ENCODE results near the gene SCAF1. TPM values are rescaled to one million over a fixed set of nuclear protein-coding genes. Genes with fewer than 3 reads are reported as not detected.

The SCAF1 gene
- total and polyA plus RNA-seq, 9 of the 15 experiments (the other 6 are each of a cell fraction or from before 2014, with no cell fraction given) = 0.20 to 79.0 (median 4.9) TPM

GRCh38 chr19:49665351-49666119, 23.5 kb downstream of the SCAF1 start, which contains the start of the genes BCL2L12 and IRF3 (continued):
- TF ChIP-seq, protein P1, sequence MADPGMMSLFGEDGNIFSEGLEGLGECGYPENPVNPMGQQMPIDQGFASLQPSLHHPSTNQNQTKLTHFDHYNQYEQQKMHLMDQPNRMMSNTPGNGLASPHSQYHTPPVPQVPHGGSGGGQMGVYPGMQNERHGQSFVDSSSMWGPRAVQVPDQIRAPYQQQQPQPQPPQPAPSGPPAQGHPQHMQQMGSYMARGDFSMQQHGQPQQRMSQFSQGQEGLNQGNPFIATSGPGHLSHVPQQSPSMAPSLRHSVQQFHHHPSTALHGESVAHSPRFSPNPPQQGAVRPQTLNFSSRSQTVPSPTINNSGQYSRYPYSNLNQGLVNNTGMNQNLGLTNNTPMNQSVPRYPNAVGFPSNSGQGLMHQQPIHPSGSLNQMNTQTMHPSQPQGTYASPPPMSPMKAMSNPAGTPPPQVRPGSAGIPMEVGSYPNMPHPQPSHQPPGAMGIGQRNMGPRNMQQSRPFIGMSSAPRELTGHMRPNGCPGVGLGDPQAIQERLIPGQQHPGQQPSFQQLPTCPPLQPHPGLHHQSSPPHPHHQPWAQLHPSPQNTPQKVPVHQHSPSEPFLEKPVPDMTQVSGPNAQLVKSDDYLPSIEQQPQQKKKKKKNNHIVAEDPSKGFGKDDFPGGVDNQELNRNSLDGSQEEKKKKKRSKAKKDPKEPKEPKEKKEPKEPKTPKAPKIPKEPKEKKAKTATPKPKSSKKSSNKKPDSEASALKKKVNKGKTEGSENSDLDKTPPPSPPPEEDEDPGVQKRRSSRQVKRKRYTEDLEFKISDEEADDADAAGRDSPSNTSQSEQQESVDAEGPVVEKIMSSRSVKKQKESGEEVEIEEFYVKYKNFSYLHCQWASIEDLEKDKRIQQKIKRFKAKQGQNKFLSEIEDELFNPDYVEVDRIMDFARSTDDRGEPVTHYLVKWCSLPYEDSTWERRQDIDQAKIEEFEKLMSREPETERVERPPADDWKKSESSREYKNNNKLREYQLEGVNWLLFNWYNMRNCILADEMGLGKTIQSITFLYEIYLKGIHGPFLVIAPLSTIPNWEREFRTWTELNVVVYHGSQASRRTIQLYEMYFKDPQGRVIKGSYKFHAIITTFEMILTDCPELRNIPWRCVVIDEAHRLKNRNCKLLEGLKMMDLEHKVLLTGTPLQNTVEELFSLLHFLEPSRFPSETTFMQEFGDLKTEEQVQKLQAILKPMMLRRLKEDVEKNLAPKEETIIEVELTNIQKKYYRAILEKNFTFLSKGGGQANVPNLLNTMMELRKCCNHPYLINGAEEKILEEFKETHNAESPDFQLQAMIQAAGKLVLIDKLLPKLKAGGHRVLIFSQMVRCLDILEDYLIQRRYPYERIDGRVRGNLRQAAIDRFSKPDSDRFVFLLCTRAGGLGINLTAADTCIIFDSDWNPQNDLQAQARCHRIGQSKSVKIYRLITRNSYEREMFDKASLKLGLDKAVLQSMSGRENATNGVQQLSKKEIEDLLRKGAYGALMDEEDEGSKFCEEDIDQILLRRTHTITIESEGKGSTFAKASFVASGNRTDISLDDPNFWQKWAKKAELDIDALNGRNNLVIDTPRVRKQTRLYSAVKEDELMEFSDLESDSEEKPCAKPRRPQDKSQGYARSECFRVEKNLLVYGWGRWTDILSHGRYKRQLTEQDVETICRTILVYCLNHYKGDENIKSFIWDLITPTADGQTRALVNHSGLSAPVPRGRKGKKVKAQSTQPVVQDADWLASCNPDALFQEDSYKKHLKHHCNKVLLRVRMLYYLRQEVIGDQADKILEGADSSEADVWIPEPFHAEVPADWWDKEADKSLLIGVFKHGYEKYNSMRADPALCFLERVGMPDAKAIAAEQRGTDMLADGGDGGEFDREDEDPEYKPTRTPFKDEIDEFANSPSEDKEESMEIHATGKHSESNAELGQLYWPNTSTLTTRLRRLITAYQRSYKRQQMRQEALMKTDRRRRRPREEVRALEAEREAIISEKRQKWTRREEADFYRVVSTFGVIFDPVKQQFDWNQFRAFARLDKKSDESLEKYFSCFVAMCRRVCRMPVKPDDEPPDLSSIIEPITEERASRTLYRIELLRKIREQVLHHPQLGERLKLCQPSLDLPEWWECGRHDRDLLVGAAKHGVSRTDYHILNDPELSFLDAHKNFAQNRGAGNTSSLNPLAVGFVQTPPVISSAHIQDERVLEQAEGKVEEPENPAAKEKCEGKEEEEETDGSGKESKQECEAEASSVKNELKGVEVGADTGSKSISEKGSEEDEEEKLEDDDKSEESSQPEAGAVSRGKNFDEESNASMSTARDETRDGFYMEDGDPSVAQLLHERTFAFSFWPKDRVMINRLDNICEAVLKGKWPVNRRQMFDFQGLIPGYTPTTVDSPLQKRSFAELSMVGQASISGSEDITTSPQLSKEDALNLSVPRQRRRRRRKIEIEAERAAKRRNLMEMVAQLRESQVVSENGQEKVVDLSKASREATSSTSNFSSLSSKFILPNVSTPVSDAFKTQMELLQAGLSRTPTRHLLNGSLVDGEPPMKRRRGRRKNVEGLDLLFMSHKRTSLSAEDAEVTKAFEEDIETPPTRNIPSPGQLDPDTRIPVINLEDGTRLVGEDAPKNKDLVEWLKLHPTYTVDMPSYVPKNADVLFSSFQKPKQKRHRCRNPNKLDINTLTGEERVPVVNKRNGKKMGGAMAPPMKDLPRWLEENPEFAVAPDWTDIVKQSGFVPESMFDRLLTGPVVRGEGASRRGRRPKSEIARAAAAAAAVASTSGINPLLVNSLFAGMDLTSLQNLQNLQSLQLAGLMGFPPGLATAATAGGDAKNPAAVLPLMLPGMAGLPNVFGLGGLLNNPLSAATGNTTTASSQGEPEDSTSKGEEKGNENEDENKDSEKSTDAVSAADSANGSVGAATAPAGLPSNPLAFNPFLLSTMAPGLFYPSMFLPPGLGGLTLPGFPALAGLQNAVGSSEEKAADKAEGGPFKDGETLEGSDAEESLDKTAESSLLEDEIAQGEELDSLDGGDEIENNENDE (IDR thresholded peaks at IDR 0.05; ENCODE audit: low read depth, low read length) = no peak
- no peak for TF ChIP-seq HNRNPH1 (optimal IDR thresholded peaks at IDR 0.05; ENCODE audit: low read depth, low read length)
- TF ChIP-seq NONO (IDR thresholded peaks at IDR 0.05; ENCODE audit: low read depth in 2 of 2, low read length in 1 of 2) = peak in 1 of 2 experiments; percentile 82; a peak in 1 of 4 replicates
- 0 out of 2 replicates have a peak, but pooled peaks have one; percentile 10 for TF ChIP-seq KLF13 (tag; IDR thresholded peaks at IDR 0.05; ENCODE audit: borderline replicate concordance, low read depth)
- peak; percentile 90 for TF ChIP-seq NKRF (IDR thresholded peaks at IDR 0.05; ENCODE audit: borderline replicate concordance)
- TF ChIP-seq, protein P2, sequence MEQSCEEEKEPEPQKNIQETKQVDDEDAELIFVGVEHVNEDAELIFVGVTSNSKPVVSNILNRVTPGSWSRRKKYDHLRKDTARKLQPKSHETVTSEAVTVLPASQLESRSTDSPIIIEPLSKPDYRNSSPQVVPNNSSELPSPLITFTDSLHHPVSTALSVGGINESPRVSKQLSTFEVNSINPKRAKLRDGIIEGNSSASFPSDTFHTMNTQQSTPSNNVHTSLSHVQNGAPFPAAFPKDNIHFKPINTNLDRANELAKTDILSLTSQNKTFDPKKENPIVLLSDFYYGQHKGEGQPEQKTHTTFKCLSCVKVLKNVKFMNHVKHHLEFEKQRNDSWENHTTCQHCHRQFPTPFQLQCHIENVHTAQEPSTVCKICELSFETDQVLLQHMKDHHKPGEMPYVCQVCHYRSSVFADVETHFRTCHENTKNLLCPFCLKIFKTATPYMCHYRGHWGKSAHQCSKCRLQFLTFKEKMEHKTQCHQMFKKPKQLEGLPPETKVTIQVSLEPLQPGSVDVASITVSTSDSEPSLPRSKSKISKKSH (CRISPR knock-in tag; IDR thresholded peaks at IDR 0.05) = no peak
- TF ChIP-seq STAT5B (CRISPR knock-in tag; IDR thresholded peaks at IDR 0.05) = no peak
- TF ChIP-seq, protein P3, sequence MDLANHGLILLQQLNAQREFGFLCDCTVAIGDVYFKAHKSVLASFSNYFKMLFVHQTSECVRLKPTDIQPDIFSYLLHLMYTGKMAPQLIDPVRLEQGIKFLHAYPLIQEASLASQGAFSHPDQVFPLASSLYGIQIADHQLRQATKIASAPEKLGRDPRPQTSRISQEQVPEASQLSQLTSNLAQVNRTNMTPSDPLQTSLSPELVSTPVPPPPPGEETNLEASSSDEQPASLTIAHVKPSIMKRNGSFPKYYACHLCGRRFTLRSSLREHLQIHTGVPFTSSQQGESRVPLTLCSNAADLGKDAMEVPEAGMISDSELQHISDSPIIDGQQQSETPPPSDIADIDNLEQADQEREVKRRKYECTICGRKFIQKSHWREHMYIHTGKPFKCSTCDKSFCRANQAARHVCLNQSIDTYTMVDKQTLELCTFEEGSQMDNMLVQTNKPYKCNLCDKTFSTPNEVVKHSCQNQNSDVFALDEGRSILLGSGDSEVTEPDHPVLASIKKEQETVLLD (IDR thresholded peaks at IDR 0.05) = peak; percentile 98

Measured in K562 (cell line).